ENCODE results near the gene STAU1. TPM values are rescaled to one million over a fixed set of nuclear protein-coding genes. Genes with fewer than 3 reads are reported as not detected.
"Not testable (repeated sequence)": the region's sequence is repeated elsewhere in the genome, so short reads cannot be mapped to it uniquely, and the experiment has no call there.

The STAU1 gene
- total RNA-seq, 1 experiment from 2014 or later, result 135 TPM

DNA sequence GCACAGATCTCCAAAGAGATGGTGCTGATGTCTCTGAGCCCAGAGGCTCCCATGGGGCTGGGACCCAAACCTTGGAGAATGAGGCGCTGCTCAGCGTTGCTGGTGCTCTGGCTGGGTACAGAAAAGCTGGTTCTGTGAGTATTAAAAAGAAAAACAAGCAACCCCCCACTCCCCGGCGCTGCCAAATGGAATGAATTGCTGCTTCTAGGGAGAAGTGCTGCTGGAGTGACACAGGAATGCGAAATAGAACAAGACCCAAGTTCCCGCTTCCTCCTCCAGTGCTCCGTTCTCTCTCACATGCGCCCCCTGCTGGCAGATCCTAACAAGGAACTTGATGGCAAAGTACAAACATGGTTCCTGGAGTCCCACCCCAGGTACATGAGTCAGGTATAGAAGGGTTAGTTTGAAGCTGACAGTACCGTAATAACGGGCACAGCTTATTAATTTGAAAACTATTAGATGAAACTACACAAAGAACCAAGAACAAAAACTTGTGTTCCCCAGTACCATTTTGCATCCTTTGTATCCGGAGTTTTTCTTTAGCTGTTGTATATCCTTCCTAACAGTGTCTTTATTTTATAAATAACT lies 29.0 kb upstream of the STAU1 start:
- no peak overlapping the region for H3K27ac ChIP-seq
- no peaks in the 10 kb centered on the region for H3K27me3 ChIP-seq
- 0 out of 2 replicates have a peak, but pooled peaks cover 2% of the 10 kb centered on the region for H3K9me3 ChIP-seq (replicated peaks)
- H3K36me3 ChIP-seq, result peaks cover 15% of the 10 kb centered on the region
- peak overlapping the region; percentile 2; the same call in 1 of the 2 replicates for H3K4me3 ChIP-seq
- DNase-seq, result peak; percentile 97 to 99
- H3K4me1 ChIP-seq, result peaks cover 9% of the 10 kb centered on the region; the same call in 1 of the 2 replicates

- no peaks in the 10 kb centered on the region for H3K27me3 ChIP-seq
- no peak for DNase-seq
- peaks cover 4% of the 10 kb centered on the region; the same call in 1 of the 2 replicates for H3K4me1 ChIP-seq
- H3K4me3 ChIP-seq, result no peak overlapping the region
- no peaks in the 10 kb centered on the region for H3K36me3 ChIP-seq
- no peak overlapping the region for H3K27ac ChIP-seq
- H3K9me3 ChIP-seq (replicated peaks), result peaks cover 12% of the 10 kb centered on the region
Observed at GRCh38 chr20:49215232-49215631, 27.1 kb upstream of the STAU1 start.

DNA sequence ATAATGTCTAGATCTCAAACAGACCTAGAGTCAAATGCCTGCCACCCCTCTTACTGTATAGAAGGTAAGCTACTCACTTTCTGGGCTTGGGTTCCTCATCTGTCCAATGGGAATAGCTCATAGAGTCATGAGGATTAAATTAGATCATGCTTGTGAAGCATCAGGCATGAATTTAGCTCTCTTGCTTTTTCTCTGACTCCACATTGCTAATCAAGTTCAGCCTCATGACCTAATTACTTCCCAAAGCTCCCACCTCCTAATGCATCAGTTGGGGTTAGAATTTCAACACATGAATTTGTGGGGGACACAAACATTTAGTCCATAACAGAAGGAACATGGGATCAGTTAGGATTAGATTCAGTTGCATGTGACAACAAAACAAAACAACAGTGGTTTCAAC lies 26.4 kb upstream of the STAU1 start:
- Histone ChIP-seq H3K4me1 (peaks cover 3% of the 10 kb centered on the region; the same call in 1 of the 2 replicates), H3K9me3 (replicated peaks) (peaks cover 15% of the 10 kb centered on the region)

GRCh38 chr20:49210757-49211110 lies 22.6 kb upstream of the STAU1 start:
- H3K4me1 ChIP-seq, result no peaks in the 10 kb centered on the region
- no peaks in the 10 kb centered on the region for H3K36me3 ChIP-seq
- H3K27ac ChIP-seq, result no peak overlapping the region
- H3K9me3 ChIP-seq (replicated peaks), result peaks cover 15% of the 10 kb centered on the region
- H3K4me3 ChIP-seq, result no peak overlapping the region
- DNase-seq, result no peak
- H3K27me3 ChIP-seq, result no peaks in the 10 kb centered on the region

More for the DNA sequence above, 26.4 kb upstream of the STAU1 start:
- H3K27ac ChIP-seq, result no peak overlapping the region
- H3K4me3 ChIP-seq, result no peak overlapping the region
- no peak for DNase-seq
- H3K36me3 ChIP-seq, result no peaks in the 10 kb centered on the region
- H3K27me3 ChIP-seq, result no peaks in the 10 kb centered on the region

GRCh38 chr20:49210101-49210756 lies 22.1 kb upstream of the STAU1 start:
- no peak overlapping the region for H3K4me3 ChIP-seq
- no peak for DNase-seq
- H3K27ac ChIP-seq, result no peak overlapping the region
- no peaks in the 10 kb centered on the region for H3K36me3 ChIP-seq
- no peaks in the 10 kb centered on the region for H3K27me3 ChIP-seq
- no peaks in the 10 kb centered on the region for H3K4me1 ChIP-seq
- peaks cover 15% of the 10 kb centered on the region for H3K9me3 ChIP-seq (replicated peaks)

DNA sequence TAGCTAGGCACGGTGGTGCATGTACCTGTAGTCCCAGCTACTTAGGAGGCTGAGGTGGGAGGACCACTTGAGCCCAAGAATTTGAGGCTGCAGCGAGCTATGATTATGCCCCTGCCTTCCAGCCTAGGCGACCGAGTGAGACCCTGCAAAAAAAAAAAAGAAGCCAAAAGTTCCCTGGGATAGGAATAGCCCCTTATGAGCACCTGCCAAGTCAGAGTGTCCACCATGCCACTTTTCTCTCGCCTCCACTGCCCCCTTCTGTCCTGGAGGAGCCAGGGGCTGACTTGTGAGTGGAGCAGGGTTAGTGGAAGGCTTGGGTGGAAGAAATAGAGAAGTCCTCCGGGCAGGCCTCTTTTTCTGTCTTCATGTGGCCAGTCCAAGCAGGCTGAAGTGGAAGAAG lies 18.9 kb upstream of the STAU1 start:
- no peaks in the 10 kb centered on the region for H3K4me1 ChIP-seq
- peak; percentile 41 to 61 for DNase-seq
- H3K9me3 ChIP-seq (replicated peaks), result peaks cover 13% of the 10 kb centered on the region
- no peak overlapping the region for H3K4me3 ChIP-seq
- H3K27ac ChIP-seq, result no peak overlapping the region
- H3K27me3 ChIP-seq, result no peaks in the 10 kb centered on the region
- H3K36me3 ChIP-seq, result no peaks in the 10 kb centered on the region

DNA sequence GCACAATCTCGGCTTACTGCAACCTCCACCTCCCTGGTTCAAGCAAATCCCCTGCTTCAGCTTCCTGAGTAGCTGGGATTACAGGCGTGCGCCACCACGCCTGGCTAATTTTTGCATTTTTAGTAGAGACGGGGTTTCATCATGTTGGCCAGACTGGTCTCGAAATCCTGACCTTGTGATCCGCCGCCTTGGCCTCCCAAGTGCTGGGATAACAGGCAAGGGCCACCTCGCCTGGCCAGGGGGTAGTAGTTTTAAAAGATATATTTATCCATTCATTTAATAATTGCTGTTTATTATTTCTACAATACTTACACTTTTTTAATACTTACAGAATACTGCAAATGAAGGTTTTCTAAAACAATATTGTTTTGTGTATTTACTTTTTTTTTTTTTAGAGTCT lies 15.6 kb upstream of the STAU1 start:
- Histone ChIP-seq H3K27me3 (no peaks in the 10 kb centered on the region), H3K4me1 (no peaks in the 10 kb centered on the region), H3K9me3 (replicated peaks) (no peaks in the 10 kb centered on the region), H3K36me3 (no peaks in the 10 kb centered on the region), H3K27ac (no peak overlapping the region), H3K4me3 (no peak overlapping the region)
- DNase-seq, result no peak

GRCh38 chr20:49203011-49203410 lies 14.9 kb upstream of the STAU1 start:
- H3K36me3 ChIP-seq, result no peaks in the 10 kb centered on the region
- no peaks in the 10 kb centered on the region for H3K27me3 ChIP-seq
- no peak for DNase-seq
- H3K27ac ChIP-seq, result no peak overlapping the region
- no peak overlapping the region for H3K4me3 ChIP-seq
- H3K4me1 ChIP-seq, result no peaks in the 10 kb centered on the region
- no peaks in the 10 kb centered on the region for H3K9me3 ChIP-seq (replicated peaks)

DNA sequence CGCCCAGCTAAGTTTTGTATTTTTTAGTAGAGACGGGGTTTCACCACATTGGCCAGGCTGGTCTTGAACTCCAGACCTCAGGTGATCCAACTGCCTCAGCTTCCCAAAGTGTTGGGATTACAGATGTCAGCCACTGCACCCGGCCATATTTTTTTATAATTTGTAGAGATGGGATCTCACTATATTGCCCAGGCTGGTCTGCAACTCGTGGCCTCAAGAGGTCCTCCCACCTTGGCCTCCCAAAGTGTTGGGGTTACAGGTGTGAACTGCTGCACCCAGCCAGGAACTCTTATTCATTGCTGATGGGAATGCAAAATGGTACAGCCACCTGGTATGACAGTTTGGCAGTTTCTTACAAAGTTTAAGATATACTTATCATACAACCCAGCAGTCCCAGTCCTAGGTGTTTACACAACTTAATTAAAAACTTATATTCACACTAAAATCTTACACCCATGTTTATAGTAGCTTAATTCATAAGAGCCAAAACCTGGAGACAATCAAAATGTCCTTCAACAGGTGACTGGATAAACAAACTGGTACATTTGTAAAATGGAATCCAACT lies 11.7 kb upstream of the STAU1 start:
- H3K4me3 ChIP-seq, result no peak overlapping the region
- no peaks in the 10 kb centered on the region for H3K27me3 ChIP-seq
- no peaks in the 10 kb centered on the region for H3K36me3 ChIP-seq
- no peaks in the 10 kb centered on the region for H3K9me3 ChIP-seq (replicated peaks)
- H3K27ac ChIP-seq, result no peak overlapping the region
- H3K4me1 ChIP-seq, result no peaks in the 10 kb centered on the region
- no peak for DNase-seq

- H3K27ac ChIP-seq; H3K27me3 ChIP-seq; H3K36me3 ChIP-seq; H3K4me1 ChIP-seq; DNase-seq; H3K4me3 ChIP-seq; H3K9me3 ChIP-seq (replicated peaks): not testable (repeated sequence)
Observed at GRCh38 chr20:49192944-49193518, 4.9 kb upstream of the STAU1 start.

- Histone ChIP-seq H3K9me3 (replicated peaks) (no peaks in the 10 kb centered on the region), H3K27ac (peak overlapping the region; percentile 44; the same call in 1 of the 2 replicates), H3K4me3 (peak overlapping the region; percentile 86), H3K27me3 (no peaks in the 10 kb centered on the region), H3K4me1 (peaks cover 5% of the 10 kb centered on the region; the same call in 1 of the 2 replicates), H3K36me3 (no peaks in the 10 kb centered on the region; the same call in 1 of the 2 replicates)
- DNase-seq, result peak in 1 of 2 experiments; percentile 17
Observed at GRCh38 chr20:49187330-49187850, 744 bp downstream of the STAU1 start.

- H3K4me3 ChIP-seq, result peak overlapping the region; percentile 86
- no peaks in the 10 kb centered on the region for H3K27me3 ChIP-seq
- H3K9me3 ChIP-seq (replicated peaks), result no peaks in the 10 kb centered on the region
- DNase-seq, result peak; percentile 43 to 62
- peak overlapping the region; percentile 44; the same call in 1 of the 2 replicates for H3K27ac ChIP-seq
- H3K4me1 ChIP-seq, result peaks cover 5% of the 10 kb centered on the region; the same call in 1 of the 2 replicates
- H3K36me3 ChIP-seq, result no peaks in the 10 kb centered on the region; the same call in 1 of the 2 replicates
Observed at GRCh38 chr20:49186535-49187329, 1.4 kb downstream of the STAU1 start.

GRCh38 chr20:49185071-49185761 lies 2.9 kb downstream of the STAU1 start:
- H3K9me3 ChIP-seq (replicated peaks), result no peaks in the 10 kb centered on the region
- H3K27me3 ChIP-seq, result no peaks in the 10 kb centered on the region
- H3K27ac ChIP-seq, result no peak overlapping the region
- no peaks in the 10 kb centered on the region; the same call in 1 of the 2 replicates for H3K36me3 ChIP-seq
- H3K4me1 ChIP-seq, result peaks cover 5% of the 10 kb centered on the region; the same call in 1 of the 2 replicates
- DNase-seq, result no peak
- no peak overlapping the region for H3K4me3 ChIP-seq

GRCh38 chr20:49184691-49185070 lies 3.5 kb downstream of the STAU1 start:
- Histone ChIP-seq H3K27me3 (no peaks in the 10 kb centered on the region), H3K27ac (no peak overlapping the region), H3K4me1 (peaks cover 5% of the 10 kb centered on the region; the same call in 1 of the 2 replicates), H3K36me3 (no peaks in the 10 kb centered on the region; the same call in 1 of the 2 replicates), H3K4me3 (no peak overlapping the region), H3K9me3 (replicated peaks) (no peaks in the 10 kb centered on the region)
- no peak for DNase-seq
